Retinal pigment epithelial cell (primary cell): Measurements from ENCODE around the gene CCL27.

ENCODE experiments used
- DNase-seq: peaks from one replicate; pipeline ENCODE4 v3.0.0-alpha.2; 2010; ENCODE audit warnings: low read depth
- H3K4me3 ChIP-seq: 2 replicates; pipeline ENCODE4 v1.5.1; 2011; ENCODE audit warnings: mild to moderate bottlenecking, low read length, control low read depth, moderate library complexity
- TF ChIP-seq, protein P1 (sequence below): conservative IDR thresholded peaks from 2 replicates; pipeline ENCODE4 v1.5.1; 2011; ENCODE audit warnings: low read depth, low read length, control low read depth, inconsistent platforms

CCL27 gene, protein sequence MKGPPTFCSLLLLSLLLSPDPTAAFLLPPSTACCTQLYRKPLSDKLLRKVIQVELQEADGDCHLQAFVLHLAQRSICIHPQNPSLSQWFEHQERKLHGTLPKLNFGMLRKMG

DNA sequence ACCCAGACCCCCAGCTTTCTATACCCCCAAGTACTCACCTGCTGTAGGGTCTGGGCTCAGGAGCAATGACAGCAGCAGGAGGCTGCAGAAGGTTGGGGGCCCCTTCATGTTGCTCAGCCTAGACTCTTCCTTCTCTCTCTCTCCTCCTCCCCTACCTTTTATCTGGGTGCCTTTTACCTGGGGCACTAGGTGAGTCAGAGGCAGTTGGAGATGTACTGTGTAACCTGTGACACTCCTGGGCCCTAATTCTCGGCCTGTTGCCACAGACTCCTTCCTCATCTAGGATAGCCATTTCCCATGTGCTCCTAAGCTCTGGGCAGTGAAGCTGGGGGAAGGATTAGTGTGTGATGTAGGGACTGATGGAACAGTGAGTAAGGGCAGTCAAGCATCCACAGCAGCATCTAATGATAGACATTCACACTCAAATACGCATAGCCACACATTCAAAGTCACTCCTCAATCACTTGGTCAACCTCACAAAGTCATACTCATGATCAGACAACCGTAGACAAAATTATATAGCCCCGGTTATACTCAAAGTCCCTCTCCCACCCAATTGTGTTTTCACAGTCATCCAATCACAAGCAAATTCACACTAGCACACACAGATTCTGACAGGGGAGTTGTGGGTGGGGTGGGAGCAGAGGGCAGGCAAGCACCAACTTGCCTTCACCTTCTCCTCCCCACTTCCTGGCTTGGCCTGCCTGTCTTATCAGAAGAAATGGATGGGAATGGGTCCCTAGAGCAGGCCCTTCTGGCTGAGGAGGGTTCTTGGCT, at the start of gene CCL27:
Gene CCL27 (minus strand): TSS at position 132 of the 777 bp plus-strand sequence. CDS start 24 bp downstream, at position 108.
- TF ChIP-seq, protein P1, sequence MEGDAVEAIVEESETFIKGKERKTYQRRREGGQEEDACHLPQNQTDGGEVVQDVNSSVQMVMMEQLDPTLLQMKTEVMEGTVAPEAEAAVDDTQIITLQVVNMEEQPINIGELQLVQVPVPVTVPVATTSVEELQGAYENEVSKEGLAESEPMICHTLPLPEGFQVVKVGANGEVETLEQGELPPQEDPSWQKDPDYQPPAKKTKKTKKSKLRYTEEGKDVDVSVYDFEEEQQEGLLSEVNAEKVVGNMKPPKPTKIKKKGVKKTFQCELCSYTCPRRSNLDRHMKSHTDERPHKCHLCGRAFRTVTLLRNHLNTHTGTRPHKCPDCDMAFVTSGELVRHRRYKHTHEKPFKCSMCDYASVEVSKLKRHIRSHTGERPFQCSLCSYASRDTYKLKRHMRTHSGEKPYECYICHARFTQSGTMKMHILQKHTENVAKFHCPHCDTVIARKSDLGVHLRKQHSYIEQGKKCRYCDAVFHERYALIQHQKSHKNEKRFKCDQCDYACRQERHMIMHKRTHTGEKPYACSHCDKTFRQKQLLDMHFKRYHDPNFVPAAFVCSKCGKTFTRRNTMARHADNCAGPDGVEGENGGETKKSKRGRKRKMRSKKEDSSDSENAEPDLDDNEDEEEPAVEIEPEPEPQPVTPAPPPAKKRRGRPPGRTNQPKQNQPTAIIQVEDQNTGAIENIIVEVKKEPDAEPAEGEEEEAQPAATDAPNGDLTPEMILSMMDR = no peak
- H3K4me3 ChIP-seq = no peak within 1 kb of the TSS
- DNase-seq = no peak

DNA sequence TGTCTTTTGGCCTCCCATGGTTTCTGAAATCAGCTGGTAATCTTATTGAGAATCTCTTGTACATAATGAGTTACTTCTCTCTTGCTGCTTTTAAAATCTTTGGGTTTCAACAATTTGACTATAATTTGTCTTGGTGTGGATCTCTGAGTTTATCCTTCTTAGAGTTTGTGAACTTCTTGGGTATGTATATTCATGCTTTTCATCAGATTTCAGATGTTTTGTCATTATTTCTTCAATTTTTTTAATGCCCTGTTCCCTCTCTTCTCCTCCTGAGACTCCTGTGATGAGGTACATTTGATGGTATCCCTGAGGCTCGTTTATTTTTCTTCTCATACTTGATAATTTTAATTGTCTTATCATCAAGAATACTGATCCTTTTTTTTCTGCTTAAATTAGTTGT, 49.7 kb upstream of the CCL27 start:
- H3K4me3 ChIP-seq = no peak overlapping the region
- TF ChIP-seq, protein P1 = no peak
- no peak for DNase-seq

DNA sequence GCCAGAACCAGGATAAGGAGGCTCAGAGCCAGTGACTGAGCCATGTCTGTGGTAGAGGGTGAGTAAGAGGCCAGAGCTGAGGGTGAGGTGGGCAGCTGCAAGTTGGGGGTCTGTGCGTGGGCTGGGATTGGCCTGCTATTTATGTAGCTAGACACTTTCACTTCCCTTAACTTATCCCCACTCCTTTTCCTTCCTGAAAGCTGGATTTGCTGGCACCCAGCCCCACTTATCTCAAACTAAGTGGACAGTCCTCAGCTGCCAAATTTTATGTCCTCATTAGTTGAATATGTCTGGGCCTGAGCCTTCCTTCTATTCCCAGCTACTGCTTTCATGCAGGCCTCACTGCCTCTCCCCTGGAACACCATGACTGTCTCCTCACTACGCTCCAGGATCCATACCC, 47.6 kb upstream of the CCL27 start, which contains the start of gene CCL21:
Gene CCL21 (minus strand): TSS at position 114 of the 400 bp plus-strand sequence. CDS start 70 bp downstream, at position 44.
- DNase-seq = no peak

DNA sequence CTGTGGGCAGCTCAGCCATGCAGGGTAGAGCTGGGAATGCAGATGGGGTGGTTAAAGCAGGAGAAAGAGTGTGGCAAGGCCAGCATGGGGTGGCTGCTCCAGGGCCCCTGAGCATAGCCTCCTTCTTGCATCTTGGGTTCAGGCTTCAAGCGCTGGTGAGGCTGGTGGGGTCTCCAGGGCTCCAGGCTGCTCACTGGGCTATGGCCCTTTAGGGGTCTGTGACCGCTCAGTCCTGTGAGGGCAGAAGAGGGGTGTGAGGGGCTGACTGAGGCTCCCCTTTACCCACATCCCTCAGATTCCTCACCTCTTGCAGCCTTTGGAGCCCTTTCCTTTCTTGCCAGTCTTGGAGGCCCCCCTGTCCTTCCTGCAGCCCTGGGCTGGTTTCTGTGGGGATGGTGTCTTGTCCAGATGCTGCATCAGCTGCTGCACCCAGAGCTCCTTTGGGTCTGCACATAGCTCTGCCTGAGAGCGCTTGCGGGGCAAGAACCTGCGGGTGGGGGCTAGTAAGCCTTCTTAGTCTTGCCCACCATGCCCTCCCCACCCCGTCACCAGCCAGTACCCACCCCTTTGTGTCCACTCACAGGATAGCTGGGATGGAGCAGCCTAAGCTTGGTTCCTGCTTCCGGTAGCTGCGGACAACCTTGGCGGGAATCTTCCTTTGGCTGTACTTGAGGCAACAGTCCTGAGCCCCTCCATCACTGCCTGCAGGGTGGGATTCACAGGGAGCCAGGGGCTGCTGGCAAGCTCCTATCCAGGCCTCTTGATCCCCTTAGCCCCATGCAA, 46.9 kb upstream of the CCL27 start:
- H3K4me3 ChIP-seq = no peak overlapping the region
- TF ChIP-seq, protein P1 = no peak
- DNase-seq = no peak

More for the DNA sequence above, 47.6 kb upstream of the CCL27 start, which contains the start of gene CCL21:
- no peak within 1 kb of the TSS for H3K4me3 ChIP-seq
- TF ChIP-seq, protein P1 = no peak

DNA sequence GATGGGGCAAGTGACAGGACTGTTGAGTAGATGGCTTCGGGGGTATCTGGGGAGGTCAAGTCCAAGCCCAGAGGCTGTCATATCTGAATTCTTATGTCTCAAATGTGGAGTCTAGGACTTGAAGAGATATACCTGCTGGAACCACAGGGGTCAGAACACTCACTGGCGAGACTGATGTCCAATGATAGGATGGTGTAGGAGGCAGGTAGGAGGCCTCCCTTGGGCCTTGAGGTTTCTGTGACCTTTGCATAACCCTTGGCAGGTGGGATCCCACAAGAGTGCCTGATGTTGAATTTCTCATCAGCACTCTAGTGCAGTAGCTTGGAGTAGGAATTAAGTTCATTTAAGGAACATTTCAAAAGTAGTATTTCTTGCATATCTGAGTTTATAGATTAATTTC, 44.7 kb upstream of the CCL27 start:
- TF ChIP-seq, protein P1 = no peak
- no peak for DNase-seq
- H3K4me3 ChIP-seq = no peak overlapping the region

DNA sequence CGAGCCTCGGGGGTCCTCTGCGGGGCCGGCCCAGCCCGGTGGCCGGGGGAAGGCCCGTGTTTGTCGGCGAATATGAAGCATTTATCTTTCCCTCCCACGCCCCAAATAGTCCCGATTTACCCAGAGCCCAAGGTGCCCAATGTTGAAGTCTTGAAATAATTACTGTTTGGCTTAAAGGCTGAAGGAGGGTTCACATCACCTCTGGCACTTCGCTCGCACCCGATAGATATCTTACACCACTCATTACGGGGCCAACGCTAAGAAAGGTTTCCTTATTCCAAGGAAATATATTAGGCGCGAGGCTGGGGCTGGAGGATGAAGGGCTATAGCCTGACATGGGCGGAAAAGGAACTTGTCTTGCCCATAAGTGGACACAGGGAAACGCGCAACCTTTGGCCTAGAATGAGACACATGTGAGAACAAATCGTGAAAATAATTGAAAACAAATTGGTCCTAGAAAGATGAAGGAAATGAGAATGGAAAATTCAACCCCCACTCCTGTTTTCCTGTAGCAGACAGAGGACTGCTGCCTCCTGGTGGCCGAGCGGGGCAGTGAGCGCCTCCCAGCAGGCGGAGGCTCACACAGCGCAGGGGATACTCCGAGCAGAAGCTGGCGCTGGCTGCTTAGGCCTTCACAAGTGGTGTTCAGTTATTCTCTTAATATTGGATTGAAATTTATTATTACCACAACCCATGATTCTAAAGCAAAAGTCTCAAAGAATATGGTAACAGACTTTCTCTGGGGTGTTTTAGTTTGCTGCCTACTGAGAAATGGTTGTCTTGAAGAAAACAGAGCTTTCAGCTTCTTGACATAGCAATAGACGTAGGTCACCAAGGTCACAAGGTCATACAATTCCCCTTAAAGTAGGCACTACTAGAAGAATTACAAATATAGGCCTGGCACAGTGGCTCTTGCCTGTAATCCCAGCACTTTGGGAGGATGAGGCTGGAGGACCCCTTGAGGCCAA, 39.6 kb upstream of the CCL27 start:
- TF ChIP-seq, protein P1 = peak; percentile 100
- H3K4me3 ChIP-seq = peak overlapping the region; percentile 45
- peak; percentile 34 for DNase-seq
